GM23338 (cell line): Measurements from ENCODE around the gene GBP6.

Experiments
- POLR2AphosphoS5 ChIP-seq: IDR thresholded peaks from 2 replicates; pipeline ENCODE4 v1.6.1; 2016; ENCODE audit warnings: antibody characterized with exemption, low read depth
- TF ChIP-seq, protein P1 (sequence below), 2 experiments: fragments of 200-600 bp in 1 of 2; sonication (generic) in 1 of 2; conservative IDR thresholded peaks; 2 replicates each; pipeline versions ENCODE4 v1.5.1 to v1.6.1; 2016 to 2017; ENCODE audit warnings: antibody characterized with exemption in 2 of 2, low read depth in 2 of 2, mild to moderate bottlenecking in 2 of 2, moderate library complexity in 1 of 2

DNA sequence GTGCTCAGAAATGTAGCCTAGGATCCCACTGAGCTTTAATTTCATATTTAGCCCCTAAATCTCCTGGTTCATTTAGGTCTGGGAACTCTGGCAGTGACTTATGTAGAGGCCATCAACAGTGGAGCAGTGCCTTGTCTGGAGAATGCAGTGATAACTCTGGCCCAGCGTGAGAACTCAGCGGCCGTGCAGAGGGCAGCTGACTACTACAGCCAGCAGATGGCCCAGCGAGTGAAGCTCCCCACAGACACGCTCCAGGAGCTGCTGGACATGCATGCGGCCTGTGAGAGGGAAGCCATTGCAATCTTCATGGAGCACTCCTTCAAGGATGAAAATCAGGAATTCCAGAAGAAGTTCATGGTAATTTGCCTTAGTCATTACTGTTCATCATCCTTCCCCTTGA, 17.8 kb downstream of the GBP6 start:
- no peak for TF ChIP-seq POLR2AphosphoS5
- TF ChIP-seq, protein P1, sequence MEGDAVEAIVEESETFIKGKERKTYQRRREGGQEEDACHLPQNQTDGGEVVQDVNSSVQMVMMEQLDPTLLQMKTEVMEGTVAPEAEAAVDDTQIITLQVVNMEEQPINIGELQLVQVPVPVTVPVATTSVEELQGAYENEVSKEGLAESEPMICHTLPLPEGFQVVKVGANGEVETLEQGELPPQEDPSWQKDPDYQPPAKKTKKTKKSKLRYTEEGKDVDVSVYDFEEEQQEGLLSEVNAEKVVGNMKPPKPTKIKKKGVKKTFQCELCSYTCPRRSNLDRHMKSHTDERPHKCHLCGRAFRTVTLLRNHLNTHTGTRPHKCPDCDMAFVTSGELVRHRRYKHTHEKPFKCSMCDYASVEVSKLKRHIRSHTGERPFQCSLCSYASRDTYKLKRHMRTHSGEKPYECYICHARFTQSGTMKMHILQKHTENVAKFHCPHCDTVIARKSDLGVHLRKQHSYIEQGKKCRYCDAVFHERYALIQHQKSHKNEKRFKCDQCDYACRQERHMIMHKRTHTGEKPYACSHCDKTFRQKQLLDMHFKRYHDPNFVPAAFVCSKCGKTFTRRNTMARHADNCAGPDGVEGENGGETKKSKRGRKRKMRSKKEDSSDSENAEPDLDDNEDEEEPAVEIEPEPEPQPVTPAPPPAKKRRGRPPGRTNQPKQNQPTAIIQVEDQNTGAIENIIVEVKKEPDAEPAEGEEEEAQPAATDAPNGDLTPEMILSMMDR (conservative IDR thresholded peaks at IDR 0.05; ENCODE audit: low read depth in 2 of 2), result peak in 1 of 2 experiments; percentile 45; a peak in 1 of 4 replicates
